ENCODE measurements around the gene OR2F2. TPM values are rescaled to one million over a fixed set of nuclear protein-coding genes. Genes with fewer than 3 reads are reported as not detected.

Gene OR2F2
- total RNA-seq, 1 donor, result not detected

DNA sequence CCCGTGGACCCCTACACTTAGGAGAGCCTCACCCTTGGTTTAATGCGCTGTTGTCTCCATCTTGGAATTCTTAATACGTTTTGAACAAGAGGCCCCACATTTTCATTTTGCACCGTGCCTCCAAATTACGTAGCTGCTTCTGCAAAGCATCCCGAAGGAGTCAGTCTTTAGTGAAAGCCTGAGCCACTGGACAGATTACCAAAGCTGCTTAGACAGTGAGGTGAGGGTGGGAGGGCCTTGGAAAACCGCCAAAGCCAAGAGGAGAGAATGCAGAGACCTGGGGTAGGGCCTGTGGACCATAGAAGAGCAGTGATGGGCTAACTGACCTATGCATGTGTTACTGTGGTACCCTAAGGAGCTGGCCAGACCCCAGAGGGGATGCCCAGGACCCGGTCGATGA is 28.9 kb upstream of the OR2F2 start:
- no peaks in the 10 kb centered on the region for H3K27me3 ChIP-seq (ENCODE audit: insufficient read depth, low read length)
- no peak overlapping the region for H3K4me3 ChIP-seq (ENCODE audit: low read length)
- peaks cover 4% of the 10 kb centered on the region for H3K4me1 ChIP-seq (ENCODE audit: insufficient read depth, low read length)
- no peaks in the 10 kb centered on the region for H3K9me3 ChIP-seq (ENCODE audit: low read depth, low read length)

GRCh38 chr7:143906895-143907294 is 28.1 kb upstream of the OR2F2 start:
- Histone ChIP-seq H3K9me3 (ENCODE audit: low read depth, low read length) (no peaks in the 10 kb centered on the region), H3K4me1 (ENCODE audit: insufficient read depth, low read length) (no peaks in the 10 kb centered on the region), H3K4me3 (ENCODE audit: low read length) (no peak overlapping the region), H3K27me3 (ENCODE audit: insufficient read depth, low read length) (no peaks in the 10 kb centered on the region)

DNA sequence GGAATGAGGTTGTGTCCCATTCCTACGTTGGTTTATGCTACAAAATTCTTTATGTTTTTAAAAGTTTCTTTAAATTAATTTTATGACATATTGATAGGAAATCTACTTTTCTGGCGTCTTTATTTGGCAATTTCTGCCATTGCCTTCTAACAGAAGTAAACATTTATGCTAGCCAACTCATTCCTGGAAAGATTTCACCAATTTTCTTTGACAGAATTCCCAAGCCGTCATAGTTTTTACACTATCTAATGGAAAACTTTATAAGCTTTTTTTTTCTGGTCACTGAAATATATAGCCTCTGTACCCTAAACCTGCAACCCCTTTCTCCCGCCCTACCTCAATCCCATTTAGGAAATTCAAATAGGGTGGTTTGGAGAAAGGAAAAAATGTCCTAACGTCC is 26.9 kb upstream of the OR2F2 start:
- no peaks in the 10 kb centered on the region for H3K4me1 ChIP-seq (ENCODE audit: insufficient read depth, low read length)
- no peaks in the 10 kb centered on the region for H3K27me3 ChIP-seq (ENCODE audit: insufficient read depth, low read length)
- no peaks in the 10 kb centered on the region for H3K9me3 ChIP-seq (ENCODE audit: low read depth, low read length)
- no peak overlapping the region for H3K4me3 ChIP-seq (ENCODE audit: low read length)

DNA sequence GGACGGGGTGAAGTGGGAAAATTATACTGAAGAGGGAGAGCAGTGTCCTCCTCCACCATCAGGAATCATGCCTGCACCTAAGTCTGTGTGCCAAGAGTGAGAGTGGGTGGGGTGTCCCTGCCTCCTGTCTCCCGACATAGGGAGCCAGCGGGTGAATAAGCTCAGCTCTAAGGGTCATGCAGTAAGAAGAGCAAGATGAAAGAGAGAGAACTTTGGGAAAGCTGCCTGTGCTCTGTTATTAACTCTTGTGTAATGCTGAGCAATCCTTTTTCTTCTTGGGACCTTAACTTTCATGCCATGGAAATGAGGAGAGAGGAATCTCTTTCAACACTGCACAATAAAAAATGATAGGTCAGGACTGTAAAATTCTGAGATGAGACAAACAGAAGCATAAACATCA is 25.2 kb upstream of the OR2F2 start:
- H3K4me3 ChIP-seq (ENCODE audit: low read length), result no peak overlapping the region

GRCh38 chr7:143910473-143911248 is 24.4 kb upstream of the OR2F2 start:
- no peak overlapping the region for H3K4me3 ChIP-seq (ENCODE audit: low read length)
- no peaks in the 10 kb centered on the region for H3K9me3 ChIP-seq (ENCODE audit: low read depth, low read length)
- H3K4me1 ChIP-seq (ENCODE audit: insufficient read depth, low read length), result no peaks in the 10 kb centered on the region
- H3K27me3 ChIP-seq (ENCODE audit: insufficient read depth, low read length), result no peaks in the 10 kb centered on the region

More for the DNA sequence above, 25.2 kb upstream of the OR2F2 start:
- Histone ChIP-seq H3K9me3 (ENCODE audit: low read depth, low read length) (no peaks in the 10 kb centered on the region), H3K4me1 (ENCODE audit: insufficient read depth, low read length) (no peaks in the 10 kb centered on the region), H3K27me3 (ENCODE audit: insufficient read depth, low read length) (no peaks in the 10 kb centered on the region)

- Histone ChIP-seq H3K4me1 (ENCODE audit: insufficient read depth, low read length) (no peaks in the 10 kb centered on the region), H3K4me3 (ENCODE audit: low read length) (no peak overlapping the region), H3K27me3 (ENCODE audit: insufficient read depth, low read length) (peaks cover 6% of the 10 kb centered on the region), H3K9me3 (ENCODE audit: low read depth, low read length) (no peaks in the 10 kb centered on the region)
Observed at GRCh38 chr7:143913945-143914615, 21.0 kb upstream of the OR2F2 start.

DNA sequence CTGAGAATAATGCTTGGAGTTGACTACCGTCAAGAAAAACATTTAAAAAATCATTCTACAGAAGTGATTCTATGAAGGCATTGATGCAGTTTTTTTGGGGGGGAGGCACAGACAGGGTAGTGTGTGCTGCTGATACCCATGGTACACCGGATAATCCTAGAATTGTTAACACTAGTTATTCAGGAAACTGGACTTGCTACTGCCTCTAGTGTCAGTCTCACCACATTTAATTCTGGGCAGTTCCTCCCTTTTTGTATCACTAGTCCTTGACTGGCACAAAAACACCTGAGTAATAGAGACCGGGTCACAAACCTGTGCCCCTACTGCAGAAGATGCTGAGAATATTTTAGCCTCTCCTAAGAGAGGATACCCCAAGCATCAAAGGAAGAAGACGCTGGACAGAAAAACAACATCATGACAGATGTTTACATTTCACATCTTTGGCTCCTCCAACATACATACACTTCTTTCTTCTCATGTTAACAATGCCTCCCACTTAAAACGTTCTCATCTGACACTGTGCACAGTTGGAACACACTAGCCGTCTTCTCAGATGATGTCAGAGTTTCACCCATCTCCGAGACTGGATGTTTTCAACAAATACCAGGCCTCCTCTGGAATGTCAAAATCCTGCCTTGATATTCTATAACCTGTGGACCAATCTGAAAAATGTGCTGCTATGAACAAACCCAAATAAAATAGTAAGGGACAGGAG is 19.9 kb upstream of the OR2F2 start:
- peaks cover 14% of the 10 kb centered on the region for H3K27me3 ChIP-seq (ENCODE audit: insufficient read depth, low read length)

GRCh38 chr7:143924851-143925250 is 10.2 kb upstream of the OR2F2 start:
- Histone ChIP-seq H3K27me3 (ENCODE audit: insufficient read depth, low read length) (peaks cover 22% of the 10 kb centered on the region), H3K9me3 (ENCODE audit: low read depth, low read length) (no peaks in the 10 kb centered on the region), H3K4me1 (ENCODE audit: insufficient read depth, low read length) (no peaks in the 10 kb centered on the region), H3K4me3 (ENCODE audit: low read length) (no peak overlapping the region)

More for the DNA sequence above, 19.9 kb upstream of the OR2F2 start:
- no peaks in the 10 kb centered on the region for H3K4me1 ChIP-seq (ENCODE audit: insufficient read depth, low read length)
- no peaks in the 10 kb centered on the region for H3K9me3 ChIP-seq (ENCODE audit: low read depth, low read length)
- no peak overlapping the region for H3K4me3 ChIP-seq (ENCODE audit: low read length)

- Histone ChIP-seq H3K4me1 (ENCODE audit: insufficient read depth, low read length) (no peaks in the 10 kb centered on the region), H3K27me3 (ENCODE audit: insufficient read depth, low read length) (no peaks in the 10 kb centered on the region), H3K9me3 (ENCODE audit: low read depth, low read length) (no peaks in the 10 kb centered on the region), H3K4me3 (ENCODE audit: low read length) (no peak overlapping the region)
Observed at GRCh38 chr7:143929224-143929920, 5.7 kb upstream of the OR2F2 start.

GRCh38 chr7:143931739-143932138 is 3.3 kb upstream of the OR2F2 start:
- Histone ChIP-seq H3K4me1 (ENCODE audit: insufficient read depth, low read length) (no peaks in the 10 kb centered on the region), H3K9me3 (ENCODE audit: low read depth, low read length) (no peaks in the 10 kb centered on the region), H3K27me3 (ENCODE audit: insufficient read depth, low read length) (no peaks in the 10 kb centered on the region), H3K4me3 (ENCODE audit: low read length) (no peak overlapping the region)

DNA sequence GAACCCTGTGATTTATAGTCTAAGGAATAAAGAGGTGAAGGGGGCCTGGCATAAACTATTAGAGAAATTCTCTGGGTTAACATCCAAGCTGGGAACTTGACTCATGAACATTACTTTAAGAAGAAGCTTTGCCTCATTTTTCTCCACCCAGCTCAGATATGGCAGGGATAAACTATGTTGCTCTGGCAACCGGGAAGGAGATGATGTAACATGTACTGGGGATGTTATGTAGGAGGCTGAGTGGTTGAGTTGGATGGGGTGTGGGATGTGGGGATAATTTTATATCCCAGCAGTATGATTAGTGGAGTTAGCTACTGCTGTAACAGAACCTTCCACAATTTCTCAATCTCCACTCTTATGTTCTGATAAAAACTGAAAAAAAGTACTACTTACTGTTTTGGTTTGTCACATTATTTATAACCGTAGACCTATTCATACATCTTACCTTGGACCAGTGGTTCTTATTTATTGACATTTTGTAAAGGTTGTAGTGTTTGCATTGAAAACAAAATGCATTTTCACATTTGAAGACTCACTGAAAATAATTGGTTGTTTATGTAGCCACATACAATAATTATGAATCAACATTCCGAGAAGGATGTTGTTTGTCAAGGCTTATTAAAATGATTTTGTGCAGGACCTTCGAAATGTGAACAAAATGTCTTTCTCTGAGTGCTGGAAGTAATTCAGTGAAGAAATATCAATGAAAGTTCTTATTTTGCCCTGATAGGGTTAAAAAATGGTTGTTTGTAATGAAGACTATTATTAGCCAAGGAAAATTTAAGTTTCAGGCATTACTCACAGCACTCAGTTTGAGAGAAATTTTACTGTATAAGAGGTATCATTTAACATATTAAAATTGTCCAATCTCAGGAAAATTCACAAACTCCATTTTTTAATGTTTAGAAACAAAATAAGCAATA is 1.3 kb downstream of the OR2F2 start:
- Histone ChIP-seq H3K4me1 (ENCODE audit: insufficient read depth, low read length) (no peaks in the 10 kb centered on the region), H3K27me3 (ENCODE audit: insufficient read depth, low read length) (no peaks in the 10 kb centered on the region), H3K9me3 (ENCODE audit: low read depth, low read length) (no peaks in the 10 kb centered on the region), H3K4me3 (ENCODE audit: low read length) (no peak overlapping the region)

GRCh38 chr7:143938379-143939243 is 3.6 kb downstream of the OR2F2 start:
- no peaks in the 10 kb centered on the region for H3K27me3 ChIP-seq (ENCODE audit: insufficient read depth, low read length)
- no peaks in the 10 kb centered on the region for H3K9me3 ChIP-seq (ENCODE audit: low read depth, low read length)
- no peak overlapping the region for H3K4me3 ChIP-seq (ENCODE audit: low read length)
- H3K4me1 ChIP-seq (ENCODE audit: insufficient read depth, low read length), result no peaks in the 10 kb centered on the region

DNA sequence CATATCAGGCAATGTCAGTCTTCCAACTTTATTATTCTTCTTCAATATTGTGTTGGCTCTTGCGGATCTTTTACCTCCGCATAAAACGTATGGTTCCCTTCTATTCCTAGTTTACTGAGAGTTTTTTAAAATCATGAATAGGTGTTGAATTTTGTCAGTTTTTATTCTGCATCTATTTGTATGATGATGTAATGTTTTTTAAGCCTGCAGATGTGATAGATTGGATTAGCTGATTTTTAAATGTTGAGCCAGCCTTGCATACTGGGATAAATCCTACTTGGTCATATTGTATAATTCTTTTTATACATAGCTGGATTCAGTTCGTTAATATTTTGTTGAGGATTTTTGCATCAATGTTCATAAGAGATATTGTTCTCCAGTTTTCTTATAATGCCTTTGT is 10.4 kb downstream of the OR2F2 start:
- no peaks in the 10 kb centered on the region for H3K4me1 ChIP-seq (ENCODE audit: insufficient read depth, low read length)
- no peak overlapping the region for H3K4me3 ChIP-seq (ENCODE audit: low read length)
- no peaks in the 10 kb centered on the region for H3K9me3 ChIP-seq (ENCODE audit: low read depth, low read length)
- peaks cover 13% of the 10 kb centered on the region for H3K27me3 ChIP-seq (ENCODE audit: insufficient read depth, low read length)

Data from mononuclear cell (primary cell).